ENCODE data around the gene NEDD8.

DNA sequence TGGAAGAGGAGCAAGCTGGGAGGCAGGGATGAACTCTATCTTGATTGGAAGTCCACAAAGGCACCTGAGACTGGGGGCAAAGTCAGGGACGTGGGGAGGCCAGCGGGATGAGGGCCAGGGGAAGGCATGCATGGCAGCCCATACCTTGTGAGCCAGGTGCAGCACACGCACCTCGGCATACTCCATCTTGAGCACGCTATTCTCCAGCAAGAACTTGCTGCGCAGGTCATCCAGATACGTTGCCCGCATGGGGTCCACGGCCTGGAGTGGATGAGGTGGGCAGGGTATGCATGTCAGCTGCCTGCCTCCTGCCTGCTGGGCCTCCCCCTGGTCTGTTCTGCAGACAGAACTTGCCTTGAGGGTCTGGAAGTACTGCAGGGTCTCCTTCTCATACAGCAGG is 35.3 kb upstream of the NEDD8 start:
- TF ChIP-seq, protein P1, sequence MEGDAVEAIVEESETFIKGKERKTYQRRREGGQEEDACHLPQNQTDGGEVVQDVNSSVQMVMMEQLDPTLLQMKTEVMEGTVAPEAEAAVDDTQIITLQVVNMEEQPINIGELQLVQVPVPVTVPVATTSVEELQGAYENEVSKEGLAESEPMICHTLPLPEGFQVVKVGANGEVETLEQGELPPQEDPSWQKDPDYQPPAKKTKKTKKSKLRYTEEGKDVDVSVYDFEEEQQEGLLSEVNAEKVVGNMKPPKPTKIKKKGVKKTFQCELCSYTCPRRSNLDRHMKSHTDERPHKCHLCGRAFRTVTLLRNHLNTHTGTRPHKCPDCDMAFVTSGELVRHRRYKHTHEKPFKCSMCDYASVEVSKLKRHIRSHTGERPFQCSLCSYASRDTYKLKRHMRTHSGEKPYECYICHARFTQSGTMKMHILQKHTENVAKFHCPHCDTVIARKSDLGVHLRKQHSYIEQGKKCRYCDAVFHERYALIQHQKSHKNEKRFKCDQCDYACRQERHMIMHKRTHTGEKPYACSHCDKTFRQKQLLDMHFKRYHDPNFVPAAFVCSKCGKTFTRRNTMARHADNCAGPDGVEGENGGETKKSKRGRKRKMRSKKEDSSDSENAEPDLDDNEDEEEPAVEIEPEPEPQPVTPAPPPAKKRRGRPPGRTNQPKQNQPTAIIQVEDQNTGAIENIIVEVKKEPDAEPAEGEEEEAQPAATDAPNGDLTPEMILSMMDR (IDR thresholded peaks at IDR 0.05): no peak
- no peak for TF ChIP-seq POLR2A (IDR thresholded peaks at IDR 0.05)

Measured in right lobe of liver (tissue), 4 donors.